ENCODE results near the gene IFT57. TPM values are rescaled to one million over a fixed set of nuclear protein-coding genes. Genes with fewer than 3 reads are reported as not detected.

IFT57 gene
- total RNA-seq, 1 donor from 2014 or later, result 27.6 TPM

DNA sequence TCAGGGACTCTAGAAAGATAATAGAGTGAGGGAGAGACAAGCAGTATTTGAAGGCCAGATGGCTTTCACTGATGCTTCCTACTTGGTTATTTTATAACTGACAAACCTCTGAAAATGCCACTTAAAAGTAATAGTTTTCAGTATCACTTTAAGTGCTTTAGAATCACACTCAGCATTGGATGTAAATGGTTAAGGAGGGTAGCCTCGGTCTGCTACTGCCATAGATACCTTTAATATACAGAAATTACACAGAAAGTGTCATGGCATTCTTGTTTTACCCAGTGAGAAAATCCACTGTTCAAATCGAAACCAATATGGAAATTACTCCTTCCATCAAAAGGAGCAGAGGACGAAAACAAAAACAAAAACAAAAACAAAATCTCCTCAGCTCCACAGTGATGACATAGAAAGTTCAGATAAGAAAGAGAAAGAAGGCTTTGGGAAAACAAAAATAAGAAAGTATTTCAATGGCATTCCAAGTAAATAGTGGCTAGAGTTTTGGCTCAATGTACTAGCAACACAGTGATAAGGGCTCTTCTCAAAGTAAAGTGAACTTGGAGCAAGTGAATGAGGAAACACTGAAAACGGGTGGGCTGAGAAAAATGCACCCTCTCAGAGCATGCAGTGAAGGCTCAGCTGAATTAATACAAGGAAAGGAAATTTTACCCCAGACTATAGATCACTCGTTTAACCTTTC, 88.2 kb downstream of the IFT57 start:
- ATAC-seq, result no peak
- no peak for DNase-seq (ENCODE audit: missing footprints)
- intact Hi-C loops (cut with DNase I), result no loop called here

DNA sequence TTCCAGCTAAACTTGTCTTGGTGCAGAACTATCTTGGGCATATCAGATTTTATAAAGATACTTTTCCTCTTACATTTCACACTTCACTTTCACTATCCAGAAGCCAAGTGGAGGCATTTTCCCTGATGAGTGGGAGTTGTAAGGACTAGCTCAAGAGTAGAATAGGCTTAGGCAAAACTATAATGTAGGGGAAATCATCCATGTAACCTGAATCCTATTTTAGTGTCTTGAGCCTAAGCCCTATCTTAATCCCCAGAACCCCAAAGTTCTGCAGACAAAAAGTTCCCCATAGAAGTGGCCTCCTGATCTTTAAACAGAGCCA, 89.2 kb downstream of the IFT57 start:
- DNase-seq (ENCODE audit: missing footprints), result no peak
- intact Hi-C loops (cut with DNase I), result no loop called here

DNA sequence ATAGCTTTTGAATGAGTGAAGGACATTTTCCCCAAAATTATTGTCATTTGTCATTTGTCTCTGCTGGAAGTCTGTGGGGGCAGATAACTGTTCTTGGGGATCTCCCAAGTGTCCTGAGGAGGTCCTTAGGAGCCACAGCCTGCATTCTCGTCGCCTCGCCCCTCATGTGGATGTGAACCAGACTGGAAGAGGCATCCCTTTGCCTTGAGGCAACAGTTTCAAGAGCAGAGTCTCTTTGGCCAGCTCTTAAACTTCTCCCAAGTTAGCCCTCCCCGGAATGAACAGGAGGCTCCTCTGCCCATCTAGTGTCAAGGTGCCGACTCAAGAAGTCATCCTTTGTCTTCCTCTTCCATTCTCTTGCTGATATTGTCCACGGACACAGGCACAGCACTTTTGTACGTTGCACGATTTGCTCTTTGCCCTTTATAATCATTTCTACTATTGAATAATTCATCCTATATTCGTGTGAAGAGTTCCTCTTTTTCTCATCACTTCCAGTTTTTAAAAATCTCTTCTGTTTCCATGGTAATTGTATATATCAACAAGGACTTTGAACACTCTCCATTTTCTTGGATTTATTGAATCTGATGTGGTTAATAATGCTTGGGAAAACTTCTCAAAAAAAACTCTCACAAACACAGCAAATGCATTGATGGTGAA, 90.6 kb downstream of the IFT57 start:
- intact Hi-C loops (cut with DNase I), result no loop called here
- ATAC-seq (no peak), DNase-seq (ENCODE audit: missing footprints) (no peak)

More for the DNA sequence above, 89.2 kb downstream of the IFT57 start:
- no peak for ATAC-seq

DNA sequence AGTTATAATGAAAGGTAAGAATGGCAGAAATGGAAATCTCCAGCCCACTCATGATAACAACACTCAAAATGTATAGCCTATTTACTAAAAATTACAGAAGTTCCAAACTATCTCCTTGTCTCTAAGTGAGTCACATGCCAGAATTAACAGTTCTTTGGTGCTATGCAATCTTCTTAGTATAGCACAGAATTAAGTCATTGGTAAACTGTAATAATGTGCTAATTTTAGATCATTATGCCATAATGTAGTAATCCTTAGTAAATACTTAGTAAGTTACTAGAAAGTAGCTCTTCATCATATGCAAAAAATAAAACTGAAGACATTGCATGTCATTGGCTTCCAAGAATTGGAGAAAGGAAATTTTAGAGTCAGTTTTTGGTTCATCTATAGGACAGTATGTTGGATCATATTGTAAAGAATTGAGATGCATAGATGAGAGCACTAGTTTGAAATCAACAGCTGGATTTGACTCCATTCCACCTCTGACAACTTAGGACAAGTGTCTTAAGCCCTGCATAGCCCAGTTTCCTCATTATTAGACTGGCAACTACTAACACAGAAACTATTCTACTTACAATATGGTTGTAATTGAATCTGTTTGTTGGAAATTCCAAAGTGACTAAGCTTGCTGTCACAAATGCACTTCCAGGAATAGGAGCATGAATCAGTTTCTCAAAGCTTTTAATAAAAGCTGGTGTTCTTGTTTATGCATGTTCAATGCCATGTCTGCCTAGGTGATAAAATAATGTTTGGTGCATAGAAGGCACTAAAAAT, 91.3 kb downstream of the IFT57 start:
- no peak for ATAC-seq
- DNase-seq (ENCODE audit: missing footprints), result no peak
- intact Hi-C loops (cut with DNase I), result no loop called here

DNA sequence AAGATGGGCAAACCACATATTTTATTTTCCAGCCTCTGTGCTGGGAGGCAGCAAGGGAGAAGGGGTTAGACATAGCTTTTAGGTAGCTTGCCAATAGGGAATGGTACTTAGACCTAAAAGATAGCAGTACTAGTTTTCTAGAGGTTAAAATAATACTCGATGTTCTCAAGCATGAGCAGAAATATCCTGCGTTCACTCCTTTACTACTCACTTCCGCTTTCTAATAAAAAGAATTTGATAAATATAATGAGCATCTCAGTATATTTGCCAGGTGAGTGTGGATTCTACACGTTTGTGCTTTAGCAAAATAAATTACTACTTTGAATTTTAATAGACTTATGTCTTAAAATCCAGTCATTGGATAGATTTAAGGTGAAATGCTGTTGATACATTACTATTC, 92.0 kb downstream of the IFT57 start:
- intact Hi-C loops (cut with DNase I), result no loop called here
- ATAC-seq (no peak), DNase-seq (ENCODE audit: missing footprints) (no peak)

DNA sequence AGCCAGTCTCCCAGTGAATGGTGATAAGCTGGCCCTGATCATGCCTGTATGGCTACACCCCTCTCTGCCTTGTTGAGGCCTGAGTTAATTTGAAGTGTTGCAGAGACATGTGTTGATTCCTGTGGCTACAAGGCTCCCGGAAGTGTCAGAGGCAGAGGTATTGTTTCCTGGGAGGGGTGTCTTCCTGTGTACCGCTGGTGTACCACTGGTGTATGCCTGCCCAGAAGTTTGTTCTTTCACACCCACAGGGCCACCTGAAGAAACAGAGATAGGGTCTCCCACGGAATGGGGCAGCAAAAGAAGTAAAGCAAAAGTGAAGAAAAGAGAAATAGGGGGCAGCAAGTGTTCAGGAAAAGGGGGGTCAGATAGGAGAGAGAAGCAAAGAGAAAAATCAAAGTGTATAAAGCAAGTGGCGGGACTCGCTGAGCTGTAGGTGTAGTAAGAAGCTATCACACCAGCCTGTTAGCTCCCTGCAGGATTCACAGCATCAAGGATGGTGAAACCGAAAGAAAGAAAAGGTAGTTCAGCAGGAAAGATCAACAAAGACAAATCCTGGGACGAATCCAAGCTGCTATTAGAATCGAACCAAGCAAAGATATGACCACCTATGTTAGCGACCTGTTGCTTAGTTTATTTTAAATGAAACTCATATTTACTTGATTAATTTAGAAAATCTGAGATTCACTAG, 94.8 kb downstream of the IFT57 start:
- ATAC-seq (peak; percentile 16), DNase-seq (ENCODE audit: missing footprints) (no peak)
- intact Hi-C loops (cut with DNase I), result no loop called here

DNA sequence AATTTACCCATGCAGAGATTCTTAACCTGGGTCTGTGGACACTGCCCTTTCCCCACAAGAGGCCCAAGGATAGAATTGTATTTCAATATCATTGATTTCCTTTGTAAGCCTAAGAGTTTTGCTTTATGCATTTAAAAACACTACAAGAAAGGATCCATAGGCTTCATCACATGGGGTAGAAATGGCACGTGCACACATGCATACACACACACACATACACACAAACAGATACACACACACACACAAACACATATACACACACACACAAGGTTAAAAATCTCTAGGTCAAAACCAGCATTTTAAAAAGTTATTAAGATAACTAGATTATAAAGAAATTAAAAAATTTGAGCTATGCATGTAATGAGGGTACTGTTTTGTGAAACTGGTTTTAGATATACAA, 95.9 kb downstream of the IFT57 start:
- DNase-seq (ENCODE audit: missing footprints) (no peak), ATAC-seq (no peak)
- intact Hi-C loops (cut with DNase I), result no loop called here

DNA sequence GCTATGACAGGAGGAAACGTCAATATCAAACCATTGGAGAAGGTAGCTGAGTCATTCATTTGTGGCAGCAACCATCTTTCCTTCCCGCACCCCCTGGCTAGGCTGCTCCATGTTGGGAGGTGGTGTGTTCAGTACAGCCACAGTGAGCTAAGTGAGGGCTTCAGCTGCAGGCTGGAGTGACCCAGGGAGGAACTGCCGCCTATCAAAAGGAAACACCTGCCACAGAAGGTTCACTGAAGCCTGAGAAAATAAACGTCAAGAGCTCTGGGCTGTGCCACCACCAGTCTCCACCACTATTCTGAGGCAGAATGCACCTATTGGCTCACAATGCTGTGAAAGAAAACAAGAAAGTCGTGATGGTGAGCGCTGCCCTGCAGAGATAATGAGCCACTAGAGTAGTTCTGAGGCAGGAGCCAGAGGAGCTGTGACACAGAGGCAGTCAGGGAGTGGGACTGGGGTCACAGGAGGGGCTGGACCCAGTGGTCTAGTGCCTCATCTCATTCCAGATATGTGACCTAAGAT, 96.6 kb downstream of the IFT57 start:
- ATAC-seq (no peak), DNase-seq (ENCODE audit: missing footprints) (no peak)
- intact Hi-C loops (cut with DNase I), result no loop called here

DNA sequence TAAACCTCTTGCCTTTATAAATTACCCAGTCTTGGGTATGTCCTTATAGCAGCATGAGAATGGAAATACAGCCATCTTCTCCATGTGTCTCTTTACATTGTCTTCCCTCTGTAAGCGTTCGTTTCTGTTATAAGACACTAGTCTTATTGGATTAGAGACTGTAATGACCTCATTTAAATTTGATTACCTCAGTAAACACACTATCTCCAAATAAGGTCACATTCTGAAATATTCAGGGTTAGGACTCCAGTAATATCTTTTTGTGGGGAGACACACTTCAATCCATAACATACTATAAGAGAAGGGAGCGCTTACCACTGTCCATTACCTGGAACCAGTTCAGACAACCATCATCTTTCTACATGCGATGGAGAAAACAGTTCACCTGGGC, 97.1 kb downstream of the IFT57 start:
- no peak for DNase-seq (ENCODE audit: missing footprints)
- ATAC-seq, result no peak
- intact Hi-C loops (cut with DNase I), result no loop called here

DNA sequence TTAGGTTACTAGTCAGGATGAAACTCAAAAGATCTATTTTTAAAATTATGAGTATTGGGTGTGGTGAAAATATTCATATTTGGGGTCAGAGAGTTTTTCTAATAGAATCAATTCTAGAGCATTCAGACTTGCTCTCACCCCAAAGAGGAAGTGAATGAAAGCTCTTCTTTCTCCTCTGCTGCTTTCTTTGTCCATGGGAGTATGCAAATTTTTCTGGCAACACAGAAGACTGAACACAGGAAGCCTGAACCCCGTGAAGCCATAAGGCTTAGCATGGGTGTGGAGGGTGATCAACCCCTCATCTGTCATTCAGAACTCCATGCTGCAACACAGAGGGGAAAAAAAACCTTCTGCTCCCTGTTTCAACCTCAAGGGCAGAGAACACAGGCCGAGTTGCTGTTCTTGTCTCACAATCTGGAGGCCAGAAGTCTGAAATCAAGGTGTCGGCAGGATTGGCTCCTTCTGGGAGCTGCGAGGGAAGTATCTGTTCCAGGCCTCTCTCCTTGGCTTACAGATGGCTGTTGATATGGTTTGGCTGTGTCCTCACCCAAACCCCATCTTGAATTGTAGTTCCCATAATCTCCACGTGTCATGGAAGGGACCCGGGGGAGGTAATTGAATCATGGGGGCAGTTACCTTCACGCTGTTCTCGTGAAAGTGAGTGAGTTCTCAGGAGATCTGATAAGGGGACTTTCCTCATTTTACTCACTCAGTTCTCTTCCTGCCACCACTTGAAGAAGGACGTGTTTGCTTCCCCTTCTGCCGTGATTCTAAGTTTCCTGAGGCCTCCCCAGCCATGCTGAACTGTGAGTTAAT, 97.7 kb downstream of the IFT57 start:
- intact Hi-C loops (cut with DNase I), result no loop called here
- no peak for ATAC-seq

DNA sequence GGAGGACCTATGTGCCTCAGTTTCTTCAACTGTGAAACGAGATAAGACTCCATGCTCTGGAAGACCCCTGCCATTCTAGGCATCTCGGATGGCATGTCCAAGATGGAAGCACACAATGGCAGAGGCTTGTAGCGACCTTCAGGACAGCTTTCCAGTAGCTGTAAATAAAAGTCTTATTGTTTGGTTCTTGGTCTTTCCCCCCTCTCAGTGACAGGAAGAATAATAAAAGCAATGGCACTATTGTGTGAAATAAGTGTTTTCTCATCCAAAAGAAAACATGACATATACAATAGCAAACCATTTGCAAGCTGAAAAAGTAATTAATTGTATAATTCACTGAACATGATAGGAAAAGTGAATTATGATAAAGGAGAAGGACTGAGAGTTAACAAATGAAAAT, 98.9 kb downstream of the IFT57 start:
- no peak for DNase-seq (ENCODE audit: missing footprints)
- no peak for ATAC-seq
- intact Hi-C loops (cut with DNase I), result no loop called here

More for the DNA sequence above, 97.7 kb downstream of the IFT57 start:
- DNase-seq (ENCODE audit: missing footprints), result no peak

DNA sequence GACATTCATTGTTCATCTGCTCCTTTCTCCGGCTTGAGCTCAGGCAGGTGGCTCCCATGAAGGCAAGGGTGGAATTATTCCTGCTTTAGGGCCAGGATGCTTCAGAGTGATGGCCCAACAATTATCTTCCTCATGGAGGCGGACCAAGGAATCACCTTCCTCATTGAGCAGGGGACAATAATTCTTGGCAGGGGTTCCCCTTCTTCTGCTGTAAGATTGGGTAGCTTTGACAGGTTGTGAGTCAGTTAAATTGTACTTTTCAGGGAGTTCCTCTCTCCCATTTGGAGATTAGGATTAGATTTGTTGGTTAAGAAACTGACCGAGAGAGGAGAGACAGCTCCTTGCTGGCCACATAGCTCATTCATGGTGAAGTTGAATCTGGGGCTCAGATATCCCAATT, 99.9 kb downstream of the IFT57 start:
- intact Hi-C loops (cut with DNase I), result no loop called here
- DNase-seq (ENCODE audit: missing footprints) (no peak), ATAC-seq (no peak)

DNA sequence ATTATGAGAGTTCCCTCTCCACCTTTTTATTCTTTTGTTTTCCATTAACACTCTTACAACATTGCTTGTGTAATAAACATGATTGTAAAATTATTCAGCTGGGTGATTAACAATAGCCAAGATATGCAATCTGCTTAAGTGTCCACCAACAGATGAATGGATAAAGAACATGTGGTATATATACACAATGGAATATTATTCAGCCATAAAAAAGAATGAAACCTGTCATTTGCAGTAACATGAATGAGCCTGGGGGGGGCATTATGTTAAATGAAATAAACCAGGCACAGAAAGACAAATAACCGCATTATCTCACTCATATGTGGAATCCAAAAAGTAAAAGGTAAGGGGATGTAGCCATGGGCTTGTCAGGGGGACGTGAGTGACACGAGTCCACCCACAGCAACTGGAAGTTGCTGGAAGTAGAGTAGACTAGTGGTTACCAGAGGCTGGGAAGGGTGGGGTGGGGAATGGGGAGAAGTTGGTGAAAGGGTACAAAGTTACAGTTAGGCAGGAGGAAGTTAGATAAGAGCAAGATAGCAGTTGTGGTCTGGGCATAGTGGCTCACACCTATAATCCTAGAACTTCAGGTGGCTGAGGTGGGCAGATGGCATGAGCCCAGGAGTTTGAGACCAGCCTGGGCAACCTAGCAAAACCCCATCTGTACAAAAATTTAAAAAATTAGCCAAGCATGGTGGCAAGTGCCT, 102.7 kb downstream of the IFT57 start:
- intact Hi-C loops (cut with DNase I), result no loop called here
- ATAC-seq (no peak), DNase-seq (ENCODE audit: missing footprints) (no peak)

DNA sequence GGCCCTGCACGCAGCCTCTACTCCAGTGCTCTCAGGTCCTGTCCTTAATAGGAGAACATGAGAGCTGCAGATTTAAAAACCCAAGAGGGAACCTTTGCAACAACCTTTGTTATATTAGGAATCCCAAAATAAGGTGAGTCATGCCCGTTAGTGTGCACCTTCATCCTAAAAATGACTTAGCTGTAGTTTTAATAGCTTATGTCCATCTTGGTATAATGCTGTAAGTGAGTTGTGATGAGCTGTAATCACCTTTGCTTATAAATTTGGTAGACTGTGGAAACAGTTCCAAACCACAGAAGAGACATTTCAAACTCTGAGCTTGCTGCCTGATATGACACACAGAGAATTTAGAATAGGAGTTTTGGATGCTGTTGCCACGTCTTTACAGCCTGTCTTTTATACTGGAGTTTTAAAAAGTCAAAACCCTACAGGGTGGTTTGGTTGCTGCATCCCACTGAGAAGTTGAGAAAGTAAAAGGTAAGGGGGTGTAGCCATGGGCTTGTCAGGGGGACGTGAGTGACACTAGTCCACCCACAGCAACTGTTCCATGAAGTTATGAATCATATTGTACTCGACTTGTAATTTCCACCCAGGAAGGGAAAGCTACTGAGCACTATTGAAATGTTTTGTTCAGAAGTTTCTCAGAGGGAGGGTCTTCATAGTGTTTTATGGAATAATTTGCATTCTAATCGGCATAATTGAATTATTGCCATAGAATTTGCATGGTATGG, 104.0 kb downstream of the IFT57 start:
- DNase-seq (ENCODE audit: missing footprints) (no peak), ATAC-seq (no peak)
- intact Hi-C loops (cut with DNase I), result no loop called here

DNA sequence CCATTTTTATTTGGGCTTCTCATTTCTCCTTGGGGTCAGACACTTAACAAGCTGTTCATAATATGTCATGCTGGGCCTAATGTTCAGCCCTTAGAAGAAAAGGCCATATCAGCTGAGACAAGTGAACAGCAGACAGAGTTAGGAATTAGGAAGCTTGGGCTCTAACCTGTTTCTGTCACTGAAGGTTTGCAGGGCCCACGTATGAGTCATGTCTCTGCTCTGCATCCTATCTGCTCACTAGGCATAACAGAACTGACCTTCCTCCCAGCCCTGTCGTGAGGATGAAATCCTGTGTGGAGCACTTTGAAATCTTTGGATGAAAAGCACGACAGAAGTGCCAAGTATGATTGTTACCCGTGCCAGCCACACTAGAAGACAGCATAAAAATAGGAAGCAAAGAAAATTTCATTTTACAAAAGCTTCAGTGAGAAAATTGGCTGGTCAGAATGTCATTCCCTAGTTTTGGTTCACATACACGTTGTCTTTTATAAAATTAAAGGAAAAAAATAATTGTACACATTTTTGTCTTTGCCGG, 104.9 kb downstream of the IFT57 start:
- intact Hi-C loops (cut with DNase I), result no loop called here
- ATAC-seq, result no peak
- DNase-seq (ENCODE audit: missing footprints), result no peak

DNA sequence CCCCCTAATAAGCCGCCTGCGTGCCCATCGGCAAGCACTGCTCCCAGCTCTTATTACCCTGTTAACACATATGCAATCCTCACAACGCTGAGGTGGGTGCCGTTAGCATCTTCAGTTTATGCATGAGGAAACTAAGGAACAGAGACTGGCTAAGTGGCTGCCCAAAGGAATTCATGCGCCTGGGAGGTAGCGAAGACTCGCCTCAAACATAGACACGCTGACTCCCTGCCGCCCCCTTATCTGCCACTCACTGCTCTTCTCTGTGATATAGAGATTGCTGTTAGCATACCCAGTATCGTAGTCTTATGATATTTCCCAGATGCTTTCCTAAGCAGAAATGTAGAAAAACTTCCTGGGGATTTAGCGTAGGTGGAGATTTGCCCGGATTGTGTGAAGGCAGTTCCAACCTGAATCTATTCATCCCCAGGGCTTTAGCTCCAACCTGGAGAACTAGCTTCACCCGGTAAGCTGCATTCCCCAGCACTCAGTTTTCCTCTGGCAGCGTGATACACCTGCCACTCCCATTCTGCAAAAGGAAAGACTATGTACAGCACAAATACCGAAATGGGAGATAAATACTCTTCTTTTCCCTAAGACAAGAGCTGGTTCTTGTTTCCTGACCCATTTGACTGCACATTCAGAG, 107.7 kb downstream of the IFT57 start:
- no peak for DNase-seq (ENCODE audit: missing footprints)
- intact Hi-C loops (cut with DNase I), result no loop called here
- ATAC-seq, result no peak

DNA sequence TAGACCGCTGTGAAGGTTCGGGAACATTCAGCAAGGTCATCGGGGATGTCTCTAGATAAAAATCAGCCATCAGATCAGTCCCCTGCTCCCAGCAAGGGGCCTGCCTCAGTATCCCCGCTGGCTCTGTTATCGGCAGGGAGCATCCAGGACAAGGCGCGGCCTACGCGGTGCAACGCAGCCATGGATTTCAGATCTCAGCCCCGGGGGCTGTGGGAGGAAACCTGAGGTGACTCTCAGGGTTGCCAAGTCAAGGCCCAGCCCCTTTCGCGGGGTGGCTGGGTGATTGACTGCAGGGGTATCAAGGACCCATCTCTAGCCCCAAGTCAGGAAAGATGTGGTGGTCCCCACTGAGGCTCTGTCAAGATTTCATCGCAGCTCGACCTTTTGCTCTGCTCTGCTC, 108.2 kb downstream of the IFT57 start:
- ATAC-seq, result no peak
- intact Hi-C loops (cut with DNase I), result no loop called here
- no peak for DNase-seq (ENCODE audit: missing footprints)
